Cardiac fibroblast (primary cell): ENCODE data around the gene CCNB1IP1.
A peak's percentile ranks its signal among the peaks of the same experiment; 100 is the strongest.

Source experiments
- DNase-seq, 2 donors: peaks; one replicate each; pipeline versions ENCODE4 v3.0.0 to v3.0.0-alpha.2; 2010; ENCODE audit warnings: low read depth in 2 of 2
- H3K4me3 ChIP-seq, 2 donors: replicated peaks in 1 of 2; 1 replicate in 1 of 2; 2 replicates in 1 of 2; pipeline ENCODE4 v1.5.1; 2011; ENCODE audit warnings: low read depth in 2 of 2, low read length in 2 of 2, mild to moderate bottlenecking in 2 of 2, moderate library complexity in 1 of 2
- TF ChIP-seq, protein P1 (sequence below): IDR thresholded peaks from one replicate; pipeline ENCODE4 v1.5.1; 2011; ENCODE audit warnings: low read depth, mild to moderate bottlenecking, low read length, inconsistent platforms

CCNB1IP1 gene, protein sequence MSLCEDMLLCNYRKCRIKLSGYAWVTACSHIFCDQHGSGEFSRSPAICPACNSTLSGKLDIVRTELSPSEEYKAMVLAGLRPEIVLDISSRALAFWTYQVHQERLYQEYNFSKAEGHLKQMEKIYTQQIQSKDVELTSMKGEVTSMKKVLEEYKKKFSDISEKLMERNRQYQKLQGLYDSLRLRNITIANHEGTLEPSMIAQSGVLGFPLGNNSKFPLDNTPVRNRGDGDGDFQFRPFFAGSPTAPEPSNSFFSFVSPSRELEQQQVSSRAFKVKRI

DNA sequence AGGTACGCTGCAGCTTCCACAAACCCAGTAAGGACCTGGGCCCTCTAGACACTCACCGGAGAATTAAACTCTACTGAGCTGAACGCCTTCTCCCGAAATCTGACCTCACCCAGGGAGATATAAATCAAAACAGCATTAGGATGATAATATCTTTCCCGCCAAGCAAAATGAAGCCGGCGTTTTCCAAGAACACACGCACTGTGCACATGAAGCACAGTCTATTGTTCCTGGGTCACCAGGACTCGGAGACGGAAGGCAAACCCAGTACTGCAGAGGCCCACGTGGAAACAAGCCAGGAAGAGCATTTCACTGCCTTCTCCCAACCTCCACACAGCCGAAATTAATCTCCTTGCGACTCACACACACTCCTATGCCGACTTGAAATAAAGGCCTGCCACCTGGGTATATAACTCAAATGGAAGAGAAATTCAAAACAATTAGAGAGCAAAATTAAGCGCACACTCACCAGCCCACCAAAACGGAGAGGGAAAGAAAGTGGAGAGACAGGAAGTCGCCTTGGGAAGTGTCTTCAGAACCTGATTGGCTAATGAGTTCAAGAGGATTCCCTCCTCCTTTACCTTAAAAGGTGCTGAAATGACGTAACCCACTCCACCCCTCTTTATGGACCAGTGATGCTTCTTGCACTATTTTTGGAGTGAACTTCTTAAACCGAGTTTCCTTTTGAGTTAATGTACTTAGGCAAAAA is at the start of gene CCNB1IP1:
TSS of gene CCNB1IP1 (minus strand) at position 492 of the 706 bp plus-strand sequence. CDS start 16,756 bp downstream, outside the sequence.
- TF ChIP-seq, protein P1, sequence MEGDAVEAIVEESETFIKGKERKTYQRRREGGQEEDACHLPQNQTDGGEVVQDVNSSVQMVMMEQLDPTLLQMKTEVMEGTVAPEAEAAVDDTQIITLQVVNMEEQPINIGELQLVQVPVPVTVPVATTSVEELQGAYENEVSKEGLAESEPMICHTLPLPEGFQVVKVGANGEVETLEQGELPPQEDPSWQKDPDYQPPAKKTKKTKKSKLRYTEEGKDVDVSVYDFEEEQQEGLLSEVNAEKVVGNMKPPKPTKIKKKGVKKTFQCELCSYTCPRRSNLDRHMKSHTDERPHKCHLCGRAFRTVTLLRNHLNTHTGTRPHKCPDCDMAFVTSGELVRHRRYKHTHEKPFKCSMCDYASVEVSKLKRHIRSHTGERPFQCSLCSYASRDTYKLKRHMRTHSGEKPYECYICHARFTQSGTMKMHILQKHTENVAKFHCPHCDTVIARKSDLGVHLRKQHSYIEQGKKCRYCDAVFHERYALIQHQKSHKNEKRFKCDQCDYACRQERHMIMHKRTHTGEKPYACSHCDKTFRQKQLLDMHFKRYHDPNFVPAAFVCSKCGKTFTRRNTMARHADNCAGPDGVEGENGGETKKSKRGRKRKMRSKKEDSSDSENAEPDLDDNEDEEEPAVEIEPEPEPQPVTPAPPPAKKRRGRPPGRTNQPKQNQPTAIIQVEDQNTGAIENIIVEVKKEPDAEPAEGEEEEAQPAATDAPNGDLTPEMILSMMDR: no peak

DNA sequence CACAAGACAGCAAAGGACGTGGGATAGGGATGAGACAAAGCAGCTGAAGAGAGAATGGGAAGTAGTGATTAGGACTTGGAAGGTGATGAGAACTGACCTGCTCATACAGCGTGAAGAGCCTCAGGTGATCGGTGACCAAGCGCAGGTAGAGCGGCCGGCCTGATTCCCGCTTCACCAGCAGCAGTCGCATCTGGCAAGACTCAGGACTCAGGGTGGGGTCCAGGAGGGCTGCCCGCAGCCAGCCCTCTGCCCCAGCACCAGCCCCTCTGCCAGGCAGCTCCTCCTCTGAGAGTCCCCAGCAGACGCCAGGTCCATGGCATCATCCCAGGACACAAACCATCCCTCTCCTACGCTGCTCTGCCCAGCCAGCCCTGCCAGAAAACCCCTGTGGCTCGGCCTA is 49.4 kb upstream of the CCNB1IP1 start:
- DNase-seq: no peak
- TF ChIP-seq, protein P1: no peak

More for the DNA sequence above, at the start of gene CCNB1IP1:
- DNase-seq: peak; percentile 90 to 92
- H3K4me3 ChIP-seq: peak within 1 kb of the TSS; percentile 60 to 67

DNA sequence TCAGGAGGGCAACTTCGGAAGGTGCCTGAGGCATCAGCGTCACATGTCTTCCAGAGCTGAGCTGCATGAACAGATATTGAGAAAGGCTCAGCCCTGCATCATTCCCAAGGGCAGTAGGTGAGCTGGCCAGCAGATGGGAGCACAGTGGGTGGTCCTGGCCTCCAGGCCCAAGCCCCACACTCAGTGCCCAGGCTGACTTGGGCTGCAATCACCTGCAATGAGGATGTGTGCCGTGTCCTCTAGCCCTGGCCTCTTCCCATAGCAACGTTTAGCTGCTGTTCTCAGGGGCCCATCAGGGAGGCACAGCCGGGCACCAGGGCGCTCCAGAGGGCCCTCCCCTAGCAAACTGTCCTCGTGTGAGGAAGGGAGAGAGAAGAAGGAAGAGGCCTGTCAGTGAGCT is 48.3 kb upstream of the CCNB1IP1 start:
- no peak for DNase-seq
- H3K4me3 ChIP-seq: no peak overlapping the region
- TF ChIP-seq, protein P1: no peak

More for the DNA sequence above, 49.4 kb upstream of the CCNB1IP1 start:
- no peak overlapping the region for H3K4me3 ChIP-seq

DNA sequence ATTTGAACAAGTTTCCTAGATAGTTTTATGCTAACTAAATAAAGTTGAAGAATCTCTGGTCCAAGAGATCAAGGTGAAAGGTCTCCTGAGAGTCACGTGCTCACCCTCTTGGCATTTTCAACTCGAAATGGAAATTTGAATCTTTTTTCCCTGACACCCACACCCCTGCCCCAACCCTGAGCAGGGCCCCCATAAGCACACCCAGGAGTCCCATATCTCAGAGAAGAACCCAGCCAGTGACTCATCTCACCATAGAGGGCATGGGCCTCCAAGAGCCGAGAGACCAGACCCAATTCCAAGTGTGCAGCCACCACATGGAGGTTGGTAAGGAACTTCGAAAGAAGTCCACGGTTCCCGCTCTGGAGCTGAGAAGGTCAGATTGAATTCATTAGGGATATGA is 47.6 kb upstream of the CCNB1IP1 start:
- DNase-seq: no peak
- TF ChIP-seq, protein P1: no peak
- H3K4me3 ChIP-seq: no peak overlapping the region

DNA sequence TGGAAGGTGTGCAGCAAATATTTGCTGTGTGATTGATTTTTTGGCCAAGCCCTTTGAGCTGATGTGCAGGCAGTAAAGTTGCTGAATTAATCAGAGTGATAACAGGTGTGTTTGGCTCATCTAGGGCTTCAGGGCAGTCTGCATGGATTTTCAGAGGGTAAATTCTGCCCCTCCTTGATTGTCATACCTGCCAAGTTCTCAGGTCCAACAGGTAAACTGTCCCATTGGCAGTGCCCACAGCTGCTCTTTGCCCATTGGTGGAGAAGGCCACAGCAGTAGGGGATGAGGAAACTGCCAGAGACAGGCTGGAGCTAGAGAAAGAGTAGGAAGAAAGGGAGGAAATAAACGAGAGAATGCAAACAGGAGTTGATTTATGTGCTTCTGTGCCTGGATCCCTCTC is 46.7 kb upstream of the CCNB1IP1 start:
- no peak for DNase-seq
- TF ChIP-seq, protein P1: no peak
- H3K4me3 ChIP-seq: no peak overlapping the region

DNA sequence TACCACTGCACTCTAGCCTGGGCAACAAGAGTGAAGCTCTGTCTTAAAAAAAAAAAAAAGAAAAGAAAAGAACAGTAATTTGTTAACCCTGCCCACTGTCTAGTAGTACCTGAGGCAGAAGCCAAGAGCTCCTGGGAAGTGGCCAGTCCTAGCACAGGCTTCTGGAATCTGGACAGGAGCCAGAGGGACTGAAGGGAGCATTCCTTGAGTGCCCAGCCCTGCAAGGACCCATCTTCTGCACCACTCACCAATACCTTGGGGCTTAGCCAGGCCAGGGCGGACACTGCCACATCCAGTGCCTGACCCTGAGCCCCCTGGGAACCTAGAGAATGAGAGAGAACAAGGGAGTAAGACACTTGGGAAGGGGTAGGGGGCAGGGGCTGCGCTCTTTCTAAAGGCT is 44.1 kb upstream of the CCNB1IP1 start:
- DNase-seq: peak in 1 of 2 donors; percentile 8
- no peak overlapping the region for H3K4me3 ChIP-seq
- TF ChIP-seq, protein P1: no peak
